ENCODE results near the gene TESPA1. TPM values are rescaled to one million over a fixed set of nuclear protein-coding genes. Genes with fewer than 3 reads are reported as not detected.

TESPA1 gene
- total RNA-seq, 1 donor from 2014 or later: not detected

GRCh38 chr12:54956322-54956721 lies 28.2 kb downstream of the TESPA1 start:
- H3K36me3 Mint-ChIP-seq: no peaks in the 10 kb centered on the region
- Histone ChIP-seq H3K4me1 (peaks cover 10% of the 10 kb centered on the region), H3K4me2 (no peak overlapping the region), H3K27me3 (no peaks in the 10 kb centered on the region), H4K20me1 (ENCODE audit: low read depth) (no peaks in the 10 kb centered on the region), H2AFZ (replicated peaks) (no peak overlapping the region), H3K9ac (no peak overlapping the region), H3K9me3 (ENCODE audit: low read depth) (no peaks in the 10 kb centered on the region), H3K4me3 (no peak overlapping the region), H3K36me3 (no peaks in the 10 kb centered on the region), H3F3A (ENCODE audit: low read depth) (peaks cover 10% of the 10 kb centered on the region), H3K27ac (no peak overlapping the region), H3K79me2 (ENCODE audit: low read depth) (no peaks in the 10 kb centered on the region)
- H3K9me3 Mint-ChIP-seq: no peaks in the 10 kb centered on the region
- TF ChIP-seq CTCF (IDR thresholded peaks at IDR 0.05) (no peak), EZH2phosphoT487 (IDR thresholded peaks at IDR 0.05) (no peak), EZH2 (IDR thresholded peaks at IDR 0.05) (no peak)
- peaks cover 2% of the 10 kb centered on the region for H3K27me3 Mint-ChIP-seq (ENCODE audit: insufficient read depth, low read depth)
- H3K4me3 Mint-ChIP-seq: no peak overlapping the region
- peaks cover 2% of the 10 kb centered on the region for H3K4me1 Mint-ChIP-seq
- no peak overlapping the region for H3K27ac Mint-ChIP-seq
- DNase-seq (ENCODE audit: low spot score): no peak

- H3K4me1 ChIP-seq: peaks cover 10% of the 10 kb centered on the region
- peaks cover 2% of the 10 kb centered on the region for H3K4me1 Mint-ChIP-seq
- no peak overlapping the region for H2AFZ ChIP-seq (replicated peaks)
- no peak overlapping the region for H3K27ac Mint-ChIP-seq
- no peaks in the 10 kb centered on the region for H3K36me3 Mint-ChIP-seq
- no peak for DNase-seq (ENCODE audit: low spot score)
- H3K36me3 ChIP-seq: no peaks in the 10 kb centered on the region
- H3K4me3 Mint-ChIP-seq: no peak overlapping the region
- peaks cover 10% of the 10 kb centered on the region for H3F3A ChIP-seq (ENCODE audit: low read depth)
- no peaks in the 10 kb centered on the region for H3K79me2 ChIP-seq (ENCODE audit: low read depth)
- H3K27ac ChIP-seq: no peak overlapping the region
- no peak overlapping the region for H3K9ac ChIP-seq
- H3K27me3 ChIP-seq: no peaks in the 10 kb centered on the region
- H3K27me3 Mint-ChIP-seq (ENCODE audit: insufficient read depth, low read depth): peaks cover 4% of the 10 kb centered on the region
- no peaks in the 10 kb centered on the region for H4K20me1 ChIP-seq (ENCODE audit: low read depth)
- H3K9me3 Mint-ChIP-seq: no peaks in the 10 kb centered on the region
- no peak for TF ChIP-seq CTCF (IDR thresholded peaks at IDR 0.05)
- TF ChIP-seq EZH2phosphoT487 (IDR thresholded peaks at IDR 0.05): no peak
- TF ChIP-seq EZH2 (IDR thresholded peaks at IDR 0.05): no peak
- H3K4me3 ChIP-seq: no peak overlapping the region
- no peak overlapping the region for H3K4me2 ChIP-seq
- H3K9me3 ChIP-seq (ENCODE audit: low read depth): no peaks in the 10 kb centered on the region
Observed at GRCh38 chr12:54954801-54955200, 29.8 kb downstream of the TESPA1 start.

- Histone ChIP-seq H4K20me1 (ENCODE audit: low read depth) (no peaks in the 10 kb centered on the region), H3K36me3 (no peaks in the 10 kb centered on the region), H3K27me3 (no peaks in the 10 kb centered on the region), H3F3A (ENCODE audit: low read depth) (peaks cover 10% of the 10 kb centered on the region), H3K79me2 (ENCODE audit: low read depth) (no peaks in the 10 kb centered on the region), H3K27ac (no peak overlapping the region), H3K4me1 (peaks cover 10% of the 10 kb centered on the region), H3K4me3 (no peak overlapping the region), H3K9ac (no peak overlapping the region), H3K4me2 (no peak overlapping the region), H2AFZ (replicated peaks) (no peak overlapping the region), H3K9me3 (ENCODE audit: low read depth) (no peaks in the 10 kb centered on the region)
- H3K27ac Mint-ChIP-seq: no peak overlapping the region
- H3K4me1 Mint-ChIP-seq: peaks cover 2% of the 10 kb centered on the region
- H3K4me3 Mint-ChIP-seq: no peak overlapping the region
- no peaks in the 10 kb centered on the region for H3K36me3 Mint-ChIP-seq
- peaks cover 4% of the 10 kb centered on the region for H3K27me3 Mint-ChIP-seq (ENCODE audit: insufficient read depth, low read depth)
- TF ChIP-seq EZH2phosphoT487 (IDR thresholded peaks at IDR 0.05) (no peak), CTCF (IDR thresholded peaks at IDR 0.05) (no peak), EZH2 (IDR thresholded peaks at IDR 0.05) (no peak)
- DNase-seq (ENCODE audit: low spot score): no peak
- H3K9me3 Mint-ChIP-seq: no peaks in the 10 kb centered on the region
Observed at GRCh38 chr12:54954228-54954627, 30.3 kb downstream of the TESPA1 start.
